Spleen (tissue), 11 donors: ENCODE measurements around the gene GALNT7. TPM values are rescaled to one million over a fixed set of nuclear protein-coding genes. Genes with fewer than 3 reads are reported as not detected.

ENCODE experiments used
- DNase-seq: peaks from one replicate; pipeline ENCODE4 v3.0.0-alpha.2; 2020
- H3K27ac ChIP-seq, 8 donors: fragments of 200-600 bp; sonication (generic) in 7 of 8; 1 replicate in 4 of 8; 2 replicates in 4 of 8; pipeline versions ENCODE4 v1.5.0 to v1.8.0; 2016 to 2021; ENCODE audit warnings: inconsistent platforms in 4 of 8, mild to moderate bottlenecking in 4 of 8, moderate library complexity in 1 of 8
- H3K27me3 ChIP-seq, 7 donors: fragments of 200-600 bp; sonication (generic) in 6 of 7; replicated peaks in 1 of 7; 1 replicate in 4 of 7; 2 replicates in 3 of 7; pipeline versions ENCODE4 v1.5.0 to v1.8.0; 2016 to 2021; ENCODE audit warnings: inconsistent platforms in 3 of 7, mild to moderate bottlenecking in 1 of 7
- H3K36me3 ChIP-seq, 6 donors: fragments of 200-600 bp; sonication (generic) in 5 of 6; 1 replicate in 4 of 6; 2 replicates in 2 of 6; pipeline versions ENCODE4 v1.5.0 to v1.8.0; 2016 to 2021; ENCODE audit warnings: inconsistent platforms in 2 of 6
- H3K4me1 ChIP-seq, 6 donors: fragments of 200-600 bp; sonication (generic) in 5 of 6; 1 replicate in 3 of 6; 2 replicates in 3 of 6; pipeline versions ENCODE4 v1.5.0 to v1.8.0; 2016 to 2021; ENCODE audit warnings: inconsistent platforms in 3 of 6
- H3K4me3 ChIP-seq, 8 donors: fragments of 200-600 bp; sonication (generic) in 7 of 8; 1 replicate in 4 of 8; 2 replicates in 4 of 8; pipeline versions ENCODE4 v1.5.0 to v1.8.0; 2016 to 2021; ENCODE audit warnings: inconsistent platforms in 4 of 8, mild to moderate bottlenecking in 4 of 8, moderate library complexity in 2 of 8
- H3K9me3 ChIP-seq, 8 donors: fragments of 200-600 bp; sonication (generic) in 7 of 8; 1 replicate in 4 of 8; 2 replicates in 4 of 8; pipeline versions ENCODE4 v1.5.0 to v1.8.0; 2016 to 2021; ENCODE audit warnings: inconsistent platforms in 4 of 8
- POLR2A ChIP-seq, 3 donors: fragments of 450-650 bp; IDR thresholded peaks; one replicate each; pipeline ENCODE4 v1.5.1; 2017; ENCODE audit warnings: antibody characterized with exemption in 3 of 3, mild to moderate bottlenecking in 1 of 3
- POLR2AphosphoS5 ChIP-seq, 3 donors: sonication (generic); formaldehyde crosslinking; IDR thresholded peaks; one replicate each; pipeline ENCODE4 v1.5.1; 2017; ENCODE audit warnings: antibody characterized with exemption in 3 of 3
- WGBS, 5 donors: extraction: QIAGEN DNeasy Blood & Tissue Kit in 3 of 5; methylation state at CpG; one replicate each; pipeline versions ENCODE4 v1.1.5 to v1.1.7; 2013 to 2018; 5-methylcytosine and 5-hydroxymethylcytosine counted together
- intact Hi-C: fragments of 100-400 bp; cut with DNase I; formaldehyde crosslinking; loops from one replicate; pipeline ENCODE4 v1.15.0; 2023; ENCODE audit warnings: low total_unique reads
- polyA plus RNA-seq, 3 donors: library from polyadenylated mRNA; stranded (reverse); fragments of 200-250 nt; gene quantifications; one replicate each; pipeline ENCODE4 v1.2.1, GENCODE V29; 2013
- total RNA-seq, 7 donors: library from RNA; depleted of rRNA in 3 of 7; stranded (reverse); fragments of >200 nt in 3 of 7; fragmentation: NEBNext Ultra II Directional in 4 of 7; extraction: Animal tissue kit (Norgen Biotek cat#: 25700) in 4 of 7; gene quantifications; one replicate each; pipeline versions ENCODE4 v1.1.0 to v1.2.1, GENCODE V29; 2016 to 2021
- TF ChIP-seq, protein P1 (sequence below), 11 experiments: fragments of 200-600 bp in 7 of 11; fragments of 450-650 bp in 4 of 11; sonication (generic) in 4 of 11; IDR thresholded peaks in 8 of 11; conservative IDR thresholded peaks in 3 of 11; 1 replicate in 7 of 11; 2 replicates in 4 of 11; pipeline versions ENCODE4 v1.4.0 to v1.8.0; 2016 to 2021; ENCODE audit warnings: antibody characterized with exemption in 11 of 11, inconsistent platforms in 4 of 11, mild to moderate bottlenecking in 1 of 11
- donor health status: healthy with polysubstance abuse.
- donor health status: DM: no; HTN: no; CAD: no; lungs with moderate emphysema.
- donor health status: DM: no; HTN: no; CAD: no.
- donor health status: Bipolar disorder and iron deficiency.
- donor health status: healthy.
- donor health status: DM: no; HTN: no; CAD: no.
- donor health status: DM: yes; HTN: yes; CAD: no.

GALNT7 gene
- total and polyA plus RNA-seq, 10 donors, result 7.6 to 28.5 (median 20.9) TPM

DNA sequence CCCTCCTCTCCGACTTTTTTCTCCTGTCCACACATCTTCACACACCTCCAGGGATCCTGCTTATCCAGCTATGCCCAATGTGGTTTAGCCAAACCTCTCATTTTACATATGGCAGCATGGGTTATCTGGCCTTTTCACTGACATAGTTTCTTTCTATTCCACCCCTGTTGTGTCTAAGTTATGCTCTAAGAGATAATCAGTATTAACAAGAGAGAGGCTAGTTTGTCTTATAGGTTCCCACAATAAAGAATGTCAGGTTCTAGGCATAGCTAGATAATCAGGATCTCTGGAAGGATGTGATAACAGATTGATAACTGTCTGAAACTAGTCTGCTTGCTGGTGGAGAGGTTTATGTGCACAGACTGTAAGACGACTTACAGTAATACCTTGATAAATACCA is 7.7 kb upstream of the GALNT7 start:
- Histone ChIP-seq H3K4me1 (no peaks in the 10 kb centered on the region), H3K4me3 (no peak overlapping the region), H3K27me3 (no peaks in the 10 kb centered on the region), H3K27ac (no peak overlapping the region), H3K9me3 (no peaks in the 10 kb centered on the region), H3K36me3 (peaks cover 0 to 18% (median 2%) of the 10 kb centered on the region in 6 donors)
- intact Hi-C loops, result no loop called here
- 84 to 98% (median 90%) methylated on average over 2 of the region's 2 CpGs for WGBS, 5 donors
- DNase-seq, result no peak
- TF ChIP-seq POLR2AphosphoS5 (IDR thresholded peaks at IDR 0.05), result no peak

DNA sequence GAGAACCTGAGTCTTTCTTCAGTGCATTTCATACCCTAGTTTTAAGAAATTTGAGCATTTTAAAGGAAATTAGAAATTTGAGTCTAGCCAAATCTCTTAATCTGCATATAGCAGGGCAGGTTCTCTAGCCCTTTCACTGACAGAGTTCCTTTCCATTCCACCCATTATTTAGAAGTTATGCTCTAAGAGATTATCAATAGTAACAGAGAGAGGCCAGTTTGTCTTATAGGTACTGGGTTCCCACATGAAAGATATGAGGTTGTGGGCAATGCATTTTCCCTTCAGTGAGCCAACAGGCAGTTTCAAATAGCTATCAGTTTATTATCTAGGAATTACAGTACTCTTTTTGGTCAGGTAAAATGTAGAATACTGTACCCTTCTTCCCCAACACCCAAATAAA is 7.3 kb upstream of the GALNT7 start:
- H3K4me3 ChIP-seq, result no peak overlapping the region
- TF ChIP-seq, protein P1, sequence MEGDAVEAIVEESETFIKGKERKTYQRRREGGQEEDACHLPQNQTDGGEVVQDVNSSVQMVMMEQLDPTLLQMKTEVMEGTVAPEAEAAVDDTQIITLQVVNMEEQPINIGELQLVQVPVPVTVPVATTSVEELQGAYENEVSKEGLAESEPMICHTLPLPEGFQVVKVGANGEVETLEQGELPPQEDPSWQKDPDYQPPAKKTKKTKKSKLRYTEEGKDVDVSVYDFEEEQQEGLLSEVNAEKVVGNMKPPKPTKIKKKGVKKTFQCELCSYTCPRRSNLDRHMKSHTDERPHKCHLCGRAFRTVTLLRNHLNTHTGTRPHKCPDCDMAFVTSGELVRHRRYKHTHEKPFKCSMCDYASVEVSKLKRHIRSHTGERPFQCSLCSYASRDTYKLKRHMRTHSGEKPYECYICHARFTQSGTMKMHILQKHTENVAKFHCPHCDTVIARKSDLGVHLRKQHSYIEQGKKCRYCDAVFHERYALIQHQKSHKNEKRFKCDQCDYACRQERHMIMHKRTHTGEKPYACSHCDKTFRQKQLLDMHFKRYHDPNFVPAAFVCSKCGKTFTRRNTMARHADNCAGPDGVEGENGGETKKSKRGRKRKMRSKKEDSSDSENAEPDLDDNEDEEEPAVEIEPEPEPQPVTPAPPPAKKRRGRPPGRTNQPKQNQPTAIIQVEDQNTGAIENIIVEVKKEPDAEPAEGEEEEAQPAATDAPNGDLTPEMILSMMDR (IDR thresholded peaks at IDR 0.05 in 8 of 11, conservative IDR thresholded peaks at IDR 0.05 in 3 of 11), result no peak
- TF ChIP-seq POLR2A (IDR thresholded peaks at IDR 0.05) (no peak), POLR2AphosphoS5 (IDR thresholded peaks at IDR 0.05) (no peak)
- H3K27ac ChIP-seq, result no peak overlapping the region
- H3K27me3 ChIP-seq, result no peaks in the 10 kb centered on the region
- H3K36me3 ChIP-seq, result peaks cover 0 to 18% (median 2%) of the 10 kb centered on the region in 6 donors
- no peaks in the 10 kb centered on the region for H3K9me3 ChIP-seq
- no peak for DNase-seq
- intact Hi-C loops, result no loop called here
- H3K4me1 ChIP-seq, result no peaks in the 10 kb centered on the region

DNA sequence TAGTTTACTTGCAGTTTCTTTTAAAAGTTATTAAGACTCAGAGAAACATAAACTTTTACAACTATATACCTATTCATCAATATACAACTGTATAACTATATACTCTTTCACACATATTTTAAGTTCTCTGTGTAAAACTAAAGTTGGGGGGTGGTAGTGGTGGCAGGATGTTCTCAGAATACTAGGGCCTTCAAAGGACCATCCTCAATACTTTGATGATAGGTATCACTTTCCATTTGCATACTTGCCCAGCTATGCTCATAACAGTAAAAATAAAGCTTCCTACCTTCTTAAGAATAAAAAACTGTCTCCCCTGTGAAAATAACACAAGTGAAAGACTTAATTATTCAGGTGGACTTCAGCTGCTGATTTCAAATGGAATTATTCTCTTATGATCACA is 2.9 kb upstream of the GALNT7 start:
- Histone ChIP-seq H3K4me3 (no peak overlapping the region), H3K27me3 (no peaks in the 10 kb centered on the region), H3K27ac (no peak overlapping the region), H3K36me3 (peaks cover 0 to 17% (median 0%) of the 10 kb centered on the region in 6 donors), H3K4me1 (peaks cover 9 to 28% (median 14%) of the 10 kb centered on the region in 6 donors), H3K9me3 (no peaks in the 10 kb centered on the region)
- no peak for TF ChIP-seq POLR2AphosphoS5 (IDR thresholded peaks at IDR 0.05)
- TF ChIP-seq, protein P1 (IDR thresholded peaks at IDR 0.05 in 8 of 11, conservative IDR thresholded peaks at IDR 0.05 in 3 of 11), result no peak
- TF ChIP-seq POLR2A (IDR thresholded peaks at IDR 0.05), result no peak
- DNase-seq, result no peak
- intact Hi-C loops, result no loop called here

DNA sequence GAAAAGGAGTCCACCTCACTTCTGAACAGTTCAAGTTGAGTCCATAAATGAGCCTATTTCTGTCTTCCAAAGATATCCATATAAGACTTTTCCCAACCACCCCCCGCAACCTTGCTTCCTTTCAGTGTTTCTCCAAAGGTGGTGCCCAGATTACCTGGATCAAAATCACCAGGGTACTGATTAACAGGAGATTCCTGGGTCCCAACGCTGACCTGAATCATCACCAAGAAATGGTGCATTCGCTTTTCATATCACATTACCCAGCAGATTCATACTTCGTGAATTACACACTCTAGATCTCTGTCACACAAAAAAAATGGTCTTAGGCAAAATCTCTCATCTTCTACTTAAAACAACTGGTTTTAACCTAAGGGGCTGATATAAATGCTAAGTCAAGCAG is 2.1 kb upstream of the GALNT7 start:
- 93 to 99% (median 94%) methylated on average over 4 of the region's 4 CpGs for WGBS, 5 donors
- Histone ChIP-seq H3K9me3 (no peaks in the 10 kb centered on the region), H3K4me1 (peaks cover 9 to 35% (median 22%) of the 10 kb centered on the region in 6 donors), H3K27me3 (no peaks in the 10 kb centered on the region), H3K4me3 (no peak overlapping the region), H3K27ac (no peak overlapping the region), H3K36me3 (peaks cover 0 to 17% (median 0%) of the 10 kb centered on the region in 6 donors)
- TF ChIP-seq POLR2A (IDR thresholded peaks at IDR 0.05) (no peak), POLR2AphosphoS5 (IDR thresholded peaks at IDR 0.05) (no peak)
- TF ChIP-seq, protein P1 (IDR thresholded peaks at IDR 0.05 in 8 of 11, conservative IDR thresholded peaks at IDR 0.05 in 3 of 11), result no peak
- intact Hi-C loops, result no loop called here
- no peak for DNase-seq
